ENCODE data around the gene ETV6.

DNA sequence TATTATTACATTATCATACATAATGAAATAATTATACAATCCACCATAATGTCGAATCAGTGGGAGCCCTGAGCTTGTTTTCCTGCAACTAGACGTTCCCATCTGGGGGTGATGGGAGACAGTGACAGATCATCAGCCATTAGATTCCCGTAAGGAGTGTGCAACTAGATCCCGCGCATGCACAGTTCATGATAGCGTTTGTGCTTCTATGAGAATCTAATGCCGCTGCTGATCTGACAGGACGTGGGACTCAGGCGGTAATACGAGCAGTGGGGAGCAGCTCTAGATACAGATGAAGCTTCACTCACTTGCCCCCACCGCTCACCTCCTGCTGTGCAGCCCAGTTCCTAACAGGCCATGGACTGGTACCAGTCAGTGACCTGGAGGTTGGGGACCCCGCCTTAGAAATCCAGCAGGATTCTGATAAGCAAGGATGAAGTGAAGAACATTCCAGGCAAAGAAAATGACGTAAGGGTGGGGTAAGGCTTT, 204.6 kb downstream of the ETV6 start:
- no peak for TF ChIP-seq ESRRA (IDR thresholded peaks at IDR 0.05; ENCODE audit: borderline replicate concordance, low read length)
- TF ChIP-seq SREBF2 (IDR thresholded peaks at IDR 0.05): no peak
- TF ChIP-seq POLR2A (IDR thresholded peaks at IDR 0.05; ENCODE audit: low read length): no peak
- TF ChIP-seq, protein P1, sequence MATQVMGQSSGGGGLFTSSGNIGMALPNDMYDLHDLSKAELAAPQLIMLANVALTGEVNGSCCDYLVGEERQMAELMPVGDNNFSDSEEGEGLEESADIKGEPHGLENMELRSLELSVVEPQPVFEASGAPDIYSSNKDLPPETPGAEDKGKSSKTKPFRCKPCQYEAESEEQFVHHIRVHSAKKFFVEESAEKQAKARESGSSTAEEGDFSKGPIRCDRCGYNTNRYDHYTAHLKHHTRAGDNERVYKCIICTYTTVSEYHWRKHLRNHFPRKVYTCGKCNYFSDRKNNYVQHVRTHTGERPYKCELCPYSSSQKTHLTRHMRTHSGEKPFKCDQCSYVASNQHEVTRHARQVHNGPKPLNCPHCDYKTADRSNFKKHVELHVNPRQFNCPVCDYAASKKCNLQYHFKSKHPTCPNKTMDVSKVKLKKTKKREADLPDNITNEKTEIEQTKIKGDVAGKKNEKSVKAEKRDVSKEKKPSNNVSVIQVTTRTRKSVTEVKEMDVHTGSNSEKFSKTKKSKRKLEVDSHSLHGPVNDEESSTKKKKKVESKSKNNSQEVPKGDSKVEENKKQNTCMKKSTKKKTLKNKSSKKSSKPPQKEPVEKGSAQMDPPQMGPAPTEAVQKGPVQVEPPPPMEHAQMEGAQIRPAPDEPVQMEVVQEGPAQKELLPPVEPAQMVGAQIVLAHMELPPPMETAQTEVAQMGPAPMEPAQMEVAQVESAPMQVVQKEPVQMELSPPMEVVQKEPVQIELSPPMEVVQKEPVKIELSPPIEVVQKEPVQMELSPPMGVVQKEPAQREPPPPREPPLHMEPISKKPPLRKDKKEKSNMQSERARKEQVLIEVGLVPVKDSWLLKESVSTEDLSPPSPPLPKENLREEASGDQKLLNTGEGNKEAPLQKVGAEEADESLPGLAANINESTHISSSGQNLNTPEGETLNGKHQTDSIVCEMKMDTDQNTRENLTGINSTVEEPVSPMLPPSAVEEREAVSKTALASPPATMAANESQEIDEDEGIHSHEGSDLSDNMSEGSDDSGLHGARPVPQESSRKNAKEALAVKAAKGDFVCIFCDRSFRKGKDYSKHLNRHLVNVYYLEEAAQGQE (IDR thresholded peaks at IDR 0.05): no peak
- no peak for TF ChIP-seq RAD21 (conservative IDR thresholded peaks at IDR 0.05 in 1 of 2, IDR thresholded peaks at IDR 0.05 in 1 of 2)
- TF ChIP-seq, protein P2, sequence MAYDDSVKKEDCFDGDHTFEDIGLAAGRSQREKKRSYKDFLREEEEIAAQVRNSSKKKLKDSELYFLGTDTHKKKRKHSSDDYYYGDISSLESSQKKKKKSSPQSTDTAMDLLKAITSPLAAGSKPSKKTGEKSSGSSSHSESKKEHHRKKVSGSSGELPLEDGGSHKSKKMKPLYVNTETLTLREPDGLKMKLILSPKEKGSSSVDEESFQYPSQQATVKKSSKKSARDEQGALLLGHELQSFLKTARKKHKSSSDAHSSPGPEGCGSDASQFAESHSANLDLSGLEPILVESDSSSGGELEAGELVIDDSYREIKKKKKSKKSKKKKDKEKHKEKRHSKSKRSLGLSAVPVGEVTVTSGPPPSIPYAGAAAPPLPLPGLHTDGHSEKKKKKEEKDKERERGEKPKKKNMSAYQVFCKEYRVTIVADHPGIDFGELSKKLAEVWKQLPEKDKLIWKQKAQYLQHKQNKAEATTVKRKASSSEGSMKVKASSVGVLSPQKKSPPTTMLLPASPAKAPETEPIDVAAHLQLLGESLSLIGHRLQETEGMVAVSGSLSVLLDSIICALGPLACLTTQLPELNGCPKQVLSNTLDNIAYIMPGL (CRISPR knock-in tag; IDR thresholded peaks at IDR 0.05; ENCODE audit: borderline replicate concordance): no peak
- TF ChIP-seq, protein P3, sequence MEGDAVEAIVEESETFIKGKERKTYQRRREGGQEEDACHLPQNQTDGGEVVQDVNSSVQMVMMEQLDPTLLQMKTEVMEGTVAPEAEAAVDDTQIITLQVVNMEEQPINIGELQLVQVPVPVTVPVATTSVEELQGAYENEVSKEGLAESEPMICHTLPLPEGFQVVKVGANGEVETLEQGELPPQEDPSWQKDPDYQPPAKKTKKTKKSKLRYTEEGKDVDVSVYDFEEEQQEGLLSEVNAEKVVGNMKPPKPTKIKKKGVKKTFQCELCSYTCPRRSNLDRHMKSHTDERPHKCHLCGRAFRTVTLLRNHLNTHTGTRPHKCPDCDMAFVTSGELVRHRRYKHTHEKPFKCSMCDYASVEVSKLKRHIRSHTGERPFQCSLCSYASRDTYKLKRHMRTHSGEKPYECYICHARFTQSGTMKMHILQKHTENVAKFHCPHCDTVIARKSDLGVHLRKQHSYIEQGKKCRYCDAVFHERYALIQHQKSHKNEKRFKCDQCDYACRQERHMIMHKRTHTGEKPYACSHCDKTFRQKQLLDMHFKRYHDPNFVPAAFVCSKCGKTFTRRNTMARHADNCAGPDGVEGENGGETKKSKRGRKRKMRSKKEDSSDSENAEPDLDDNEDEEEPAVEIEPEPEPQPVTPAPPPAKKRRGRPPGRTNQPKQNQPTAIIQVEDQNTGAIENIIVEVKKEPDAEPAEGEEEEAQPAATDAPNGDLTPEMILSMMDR (IDR thresholded peaks at IDR 0.05): no peak
- TF ChIP-seq, protein P4, sequence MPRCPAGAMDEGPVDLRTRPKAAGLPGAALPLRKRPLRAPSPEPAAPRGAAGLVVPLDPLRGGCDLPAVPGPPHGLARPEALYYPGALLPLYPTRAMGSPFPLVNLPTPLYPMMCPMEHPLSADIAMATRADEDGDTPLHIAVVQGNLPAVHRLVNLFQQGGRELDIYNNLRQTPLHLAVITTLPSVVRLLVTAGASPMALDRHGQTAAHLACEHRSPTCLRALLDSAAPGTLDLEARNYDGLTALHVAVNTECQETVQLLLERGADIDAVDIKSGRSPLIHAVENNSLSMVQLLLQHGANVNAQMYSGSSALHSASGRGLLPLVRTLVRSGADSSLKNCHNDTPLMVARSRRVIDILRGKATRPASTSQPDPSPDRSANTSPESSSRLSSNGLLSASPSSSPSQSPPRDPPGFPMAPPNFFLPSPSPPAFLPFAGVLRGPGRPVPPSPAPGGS (IDR thresholded peaks at IDR 0.05): no peak
- TF ChIP-seq, protein P5, sequence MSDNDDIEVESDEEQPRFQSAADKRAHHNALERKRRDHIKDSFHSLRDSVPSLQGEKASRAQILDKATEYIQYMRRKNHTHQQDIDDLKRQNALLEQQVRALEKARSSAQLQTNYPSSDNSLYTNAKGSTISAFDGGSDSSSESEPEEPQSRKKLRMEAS (IDR thresholded peaks at IDR 0.05): no peak
- TF ChIP-seq SMC3 (IDR thresholded peaks at IDR 0.05): no peak
- TF ChIP-seq EP300 (IDR thresholded peaks at IDR 0.05): no peak

Measured in A549 (cell line).